Colonic mucosa (tissue), 4 donors: ENCODE data around the gene NUBP1. TPM values are rescaled to one million over a fixed set of nuclear protein-coding genes. Genes with fewer than 3 reads are reported as not detected.
"Not testable (repeated sequence)": the region's sequence is repeated elsewhere in the genome, so short reads cannot be mapped to it uniquely, and the experiment has no call there.

Source experiments
- DNase-seq: peaks from one replicate; pipeline ENCODE4 v3.0.0-alpha.2; 2020
- H3K27ac ChIP-seq: fragments of 200-600 bp; one replicate; pipeline ENCODE4 v1.8.0; 2021
- H3K27me3 ChIP-seq: fragments of 200-600 bp; one replicate; pipeline ENCODE4 v1.8.0; 2021
- H3K36me3 ChIP-seq: fragments of 200-600 bp; one replicate; pipeline ENCODE4 v1.8.0; 2021
- H3K4me1 ChIP-seq: fragments of 200-600 bp; one replicate; pipeline ENCODE4 v1.8.0; 2021; ENCODE audit warnings: mild to moderate bottlenecking
- H3K4me3 ChIP-seq: fragments of 200-600 bp; one replicate; pipeline ENCODE4 v1.8.0; 2021
- H3K9ac ChIP-seq, 2 donors: one replicate each; pipeline ENCODE4 v1.7.0; 2013; ENCODE audit warnings: control low read depth in 2 of 2, low read depth in 2 of 2, low read length in 2 of 2
- H3K9me3 ChIP-seq: fragments of 200-600 bp; one replicate; pipeline ENCODE4 v1.8.0; 2021
- CTCF ChIP-seq: fragments of 200-600 bp; IDR thresholded peaks from one replicate; pipeline ENCODE4 v1.8.0; 2022; ENCODE audit warnings: antibody characterized with exemption, mild to moderate bottlenecking
- intact Hi-C: fragments of 100-400 bp; cut with DNase I; formaldehyde crosslinking; loops from one replicate; pipeline ENCODE4 v1.14.1; 2022
- total RNA-seq, 2 donors: library from RNA; stranded (reverse); fragmentation: NEBNext Ultra II Directional in 1 of 2; extraction: Animal tissue kit (Norgen Biotek cat#: 25700) in 1 of 2; gene quantifications; one replicate each; pipeline ENCODE4 v1.2.1, GENCODE V29; 2021
- donor health status: healthy.
- donor health status: DM: no; HTN: no; CAD: no.
- donor health status: DM: no; HTN: no; CAD: no.

Gene NUBP1
- total RNA-seq, 2 donors from 2014 or later, result 28.4 to 28.7 TPM

GRCh38 chr16:10769381-10769780 lies 25.7 kb downstream of the NUBP1 start:
- Histone ChIP-seq H3K9ac (no peak overlapping the region), H3K4me1 (no peaks in the 10 kb centered on the region), H3K4me3 (no peak overlapping the region), H3K27ac (no peak overlapping the region), H3K36me3 (no peaks in the 10 kb centered on the region), H3K9me3 (no peaks in the 10 kb centered on the region), H3K27me3 (no peaks in the 10 kb centered on the region)
- DNase-seq, result no peak
- no peak for TF ChIP-seq CTCF
- intact Hi-C loops, result no loop called here

GRCh38 chr16:10770907-10771306 lies 27.3 kb downstream of the NUBP1 start:
- intact Hi-C loops, result no loop called here
- no peak overlapping the region for H3K4me3 ChIP-seq
- no peaks in the 10 kb centered on the region for H3K9me3 ChIP-seq
- H3K27me3 ChIP-seq, result no peaks in the 10 kb centered on the region
- no peak for DNase-seq
- no peaks in the 10 kb centered on the region for H3K4me1 ChIP-seq
- TF ChIP-seq CTCF, result no peak
- H3K27ac ChIP-seq, result no peak overlapping the region
- H3K9ac ChIP-seq, result no peak overlapping the region
- no peaks in the 10 kb centered on the region for H3K36me3 ChIP-seq

- H3K4me3 ChIP-seq, result no peak overlapping the region
- no peaks in the 10 kb centered on the region for H3K4me1 ChIP-seq
- H3K36me3 ChIP-seq, result no peaks in the 10 kb centered on the region
- H3K9ac ChIP-seq, result no peak overlapping the region
- TF ChIP-seq CTCF, result no peak
- H3K27me3 ChIP-seq, result no peaks in the 10 kb centered on the region
- H3K27ac ChIP-seq, result no peak overlapping the region
- H3K9me3 ChIP-seq, result no peaks in the 10 kb centered on the region
- intact Hi-C loops, result no loop called here
- no peak for DNase-seq
Observed at GRCh38 chr16:10776280-10776679, 32.6 kb downstream of the NUBP1 start.

- H3K4me3 ChIP-seq, DNase-seq, intact Hi-C loops, H3K27me3 ChIP-seq, H3K27ac ChIP-seq, H3K9me3 ChIP-seq, H3K9ac ChIP-seq, H3K36me3 ChIP-seq, H3K4me1 ChIP-seq: not testable (repeated sequence)
Observed at GRCh38 chr16:10776923-10777322, 33.3 kb downstream of the NUBP1 start.

GRCh38 chr16:10777356-10777755 lies 33.7 kb downstream of the NUBP1 start:
- H3K27me3 ChIP-seq, result no peaks in the 10 kb centered on the region
- TF ChIP-seq CTCF, result no peak
- intact Hi-C loops, result no loop called here
- no peak overlapping the region for H3K4me3 ChIP-seq
- DNase-seq, result no peak
- no peaks in the 10 kb centered on the region for H3K9me3 ChIP-seq
- no peaks in the 10 kb centered on the region for H3K36me3 ChIP-seq
- no peaks in the 10 kb centered on the region for H3K4me1 ChIP-seq
- no peak overlapping the region for H3K27ac ChIP-seq
- H3K9ac ChIP-seq, result no peak overlapping the region

- H3K36me3 ChIP-seq, H3K9me3 ChIP-seq, H3K9ac ChIP-seq, DNase-seq, H3K27ac ChIP-seq, intact Hi-C loops, H3K4me3 ChIP-seq, H3K4me1 ChIP-seq, H3K27me3 ChIP-seq: not testable (repeated sequence)
Observed at GRCh38 chr16:10779908-10780307, 36.3 kb downstream of the NUBP1 start.

- TF ChIP-seq CTCF, result no peak
- no peak overlapping the region for H3K27ac ChIP-seq
- no peak overlapping the region for H3K4me3 ChIP-seq
- H3K4me1 ChIP-seq, result no peaks in the 10 kb centered on the region
- H3K9me3 ChIP-seq, result no peaks in the 10 kb centered on the region
- intact Hi-C loops, result no loop called here
- no peak for DNase-seq
- no peaks in the 10 kb centered on the region for H3K36me3 ChIP-seq
- H3K9ac ChIP-seq, result no peak overlapping the region
- no peaks in the 10 kb centered on the region for H3K27me3 ChIP-seq
Observed at GRCh38 chr16:10780628-10781027, 37.0 kb downstream of the NUBP1 start.
